Stimulated activated CD8-positive, alpha-beta memory T cell treated with anti-CD3 and anti-CD28 coated beads, Interleukin-7, amount 100 ng/mL, for 1 hour (primary cell): ENCODE measurements around the gene SACM1L.
A peak's percentile ranks its signal among the peaks of the same experiment; 100 is the strongest.

ENCODE experiments used
- DNase-seq, 2 donors: peaks; one replicate each; pipeline ENCODE4 v3.0.0-alpha.2; 2020; ENCODE audit warnings: low read depth in 2 of 2

Gene SACM1L, protein sequence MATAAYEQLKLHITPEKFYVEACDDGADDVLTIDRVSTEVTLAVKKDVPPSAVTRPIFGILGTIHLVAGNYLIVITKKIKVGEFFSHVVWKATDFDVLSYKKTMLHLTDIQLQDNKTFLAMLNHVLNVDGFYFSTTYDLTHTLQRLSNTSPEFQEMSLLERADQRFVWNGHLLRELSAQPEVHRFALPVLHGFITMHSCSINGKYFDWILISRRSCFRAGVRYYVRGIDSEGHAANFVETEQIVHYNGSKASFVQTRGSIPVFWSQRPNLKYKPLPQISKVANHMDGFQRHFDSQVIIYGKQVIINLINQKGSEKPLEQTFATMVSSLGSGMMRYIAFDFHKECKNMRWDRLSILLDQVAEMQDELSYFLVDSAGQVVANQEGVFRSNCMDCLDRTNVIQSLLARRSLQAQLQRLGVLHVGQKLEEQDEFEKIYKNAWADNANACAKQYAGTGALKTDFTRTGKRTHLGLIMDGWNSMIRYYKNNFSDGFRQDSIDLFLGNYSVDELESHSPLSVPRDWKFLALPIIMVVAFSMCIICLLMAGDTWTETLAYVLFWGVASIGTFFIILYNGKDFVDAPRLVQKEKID

GRCh38 chr3:45688882-45689786 is at the start of gene SACM1L:
Gene SACM1L (plus strand): TSS chr3:45689396. CDS start chr3:45689466, 70 bp downstream.
- peak; percentile 88 for DNase-seq

GRCh38 chr3:45640091-45640507 is 49.1 kb upstream of the SACM1L start:
- DNase-seq, result no peak

- no peak for DNase-seq
Observed at GRCh38 chr3:45640724-45641361, 48.4 kb upstream of the SACM1L start.

DNA sequence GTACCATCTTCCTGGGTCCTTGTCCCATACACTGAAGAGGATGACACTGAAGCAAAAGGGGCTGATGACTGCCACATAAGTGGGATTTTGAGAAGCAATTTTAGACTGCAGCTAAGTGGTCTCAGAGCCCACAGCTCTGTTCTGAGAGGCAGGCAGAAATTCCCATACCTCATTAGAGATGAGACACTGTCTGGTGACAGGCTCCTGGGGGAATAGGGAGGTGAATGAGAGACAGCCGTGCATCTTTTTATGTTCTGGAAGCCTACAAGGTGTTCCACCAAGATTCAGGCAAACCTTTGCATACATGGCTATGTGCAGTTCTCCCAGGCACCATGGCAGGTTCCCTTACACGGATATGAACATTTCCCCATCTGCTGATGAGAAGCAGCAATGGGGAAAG is 47.4 kb upstream of the SACM1L start:
- no peak for DNase-seq

DNA sequence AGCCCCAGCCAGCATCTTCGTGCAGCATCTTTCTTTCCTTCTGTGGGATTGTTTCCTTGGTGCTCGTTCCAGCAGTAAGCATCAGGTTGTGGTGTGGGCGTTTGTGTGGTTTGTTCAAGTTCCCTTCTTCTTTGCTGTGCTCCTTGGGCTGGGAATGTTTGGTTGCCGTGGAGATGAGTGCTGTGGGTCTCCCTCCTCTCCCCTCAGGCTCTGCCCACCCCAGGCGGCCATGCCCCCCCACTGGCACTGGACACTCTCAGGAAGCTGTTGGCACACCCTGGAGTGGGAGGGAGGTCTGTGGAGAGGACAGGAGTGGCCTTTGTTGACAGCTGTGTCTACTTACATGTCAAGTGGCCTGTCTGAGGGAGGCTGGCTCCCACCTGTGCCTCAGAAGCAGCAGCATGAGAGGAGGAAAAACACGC is 46.5 kb upstream of the SACM1L start:
- DNase-seq, result no peak

DNA sequence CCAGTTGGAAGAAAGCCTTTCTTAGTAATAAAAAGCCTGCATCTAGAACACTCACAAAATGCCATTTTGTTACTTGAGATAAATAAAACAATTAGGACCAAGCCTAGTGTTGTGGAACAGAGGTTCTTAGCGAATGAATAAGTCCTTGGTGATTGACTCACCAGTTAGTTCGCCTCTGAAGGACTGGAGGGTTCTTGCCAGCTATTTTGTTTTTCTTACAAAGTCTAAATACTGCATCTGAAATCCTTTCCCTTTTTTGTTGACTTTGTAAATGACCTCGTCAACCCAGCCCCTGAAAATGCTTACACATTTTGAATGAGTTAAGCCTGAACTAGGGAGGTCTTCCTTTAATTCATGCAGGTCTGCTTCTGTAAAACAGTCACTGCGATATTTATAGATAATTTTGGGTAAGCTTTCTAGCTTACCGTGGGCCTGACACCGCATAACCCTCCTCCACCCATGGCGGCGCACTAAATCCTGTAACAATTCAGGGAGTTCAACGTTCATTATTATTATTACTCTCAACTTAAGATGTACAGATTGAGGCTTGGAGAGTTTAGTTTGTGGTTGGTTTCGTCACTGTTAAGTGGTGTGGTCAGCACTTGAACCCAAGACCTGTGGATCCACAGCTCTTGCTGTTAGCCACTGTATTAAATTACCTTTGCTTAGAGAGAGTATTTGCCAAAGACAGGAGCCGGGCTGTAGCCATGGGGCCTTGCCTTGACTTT is 45.0 kb upstream of the SACM1L start:
- DNase-seq, result no peak

GRCh38 chr3:45644791-45645201 is 44.4 kb upstream of the SACM1L start:
- no peak for DNase-seq

DNA sequence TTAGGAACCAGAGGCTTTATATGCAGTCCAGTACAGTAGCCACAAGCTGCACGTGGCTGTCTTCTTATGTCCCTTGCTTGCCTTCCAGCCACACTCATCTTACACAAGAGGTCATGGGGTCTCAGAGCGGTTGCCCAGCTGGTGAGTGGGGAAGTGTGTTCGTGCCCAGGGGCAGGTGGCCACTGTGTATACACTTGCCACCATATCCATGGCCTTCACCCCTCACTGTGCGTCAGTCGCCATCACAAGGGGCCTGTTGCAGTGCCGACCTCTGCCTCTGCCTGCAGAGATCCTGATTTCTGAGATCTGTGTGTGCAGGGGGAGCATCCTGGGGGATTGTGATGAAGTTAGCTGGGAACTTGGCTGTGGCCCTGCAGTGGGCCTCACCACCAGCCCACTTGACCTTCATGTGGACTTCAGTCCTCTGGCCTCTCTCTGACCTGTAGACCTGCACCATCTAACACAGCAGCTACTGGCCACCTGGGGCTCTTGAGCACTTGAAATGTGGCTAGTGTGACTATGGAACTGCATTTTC is 43.1 kb upstream of the SACM1L start:
- no peak for DNase-seq

- no peak for DNase-seq
Observed at GRCh38 chr3:45647148-45647619, 42.0 kb upstream of the SACM1L start.

GRCh38 chr3:45653205-45653604 is 36.0 kb upstream of the SACM1L start:
- DNase-seq, result no peak

DNA sequence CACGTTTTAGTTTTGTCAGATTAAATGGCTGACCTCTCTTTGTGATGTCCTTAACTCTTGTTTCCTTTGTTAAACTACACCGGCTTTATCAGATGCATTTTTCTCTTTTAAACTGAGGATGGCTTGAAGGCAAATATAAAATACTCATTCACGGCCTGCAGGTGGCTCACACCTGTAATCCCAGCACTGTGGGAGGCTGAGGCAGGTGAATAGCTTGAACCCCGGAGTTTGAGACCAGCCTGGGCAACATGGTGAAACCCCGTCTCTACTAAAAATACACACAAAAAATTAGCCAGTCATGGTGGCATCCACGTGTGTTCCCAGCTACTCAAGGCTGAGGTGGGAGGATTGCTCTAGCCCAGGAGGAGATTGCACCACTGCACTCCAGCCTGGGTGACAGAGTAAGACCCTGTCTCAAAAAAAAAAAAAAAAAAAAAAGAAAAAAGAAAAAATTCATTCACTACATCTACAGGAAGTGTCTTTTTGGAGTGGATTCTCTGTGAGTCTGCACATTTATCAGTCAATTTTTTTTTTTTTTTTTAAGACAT is 34.7 kb upstream of the SACM1L start:
- DNase-seq, result no peak

- no peak for DNase-seq
Observed at GRCh38 chr3:45655906-45656305, 33.3 kb upstream of the SACM1L start.

- peak; percentile 61 to 76 for DNase-seq
Observed at GRCh38 chr3:45656575-45657363, 32.4 kb upstream of the SACM1L start.

GRCh38 chr3:45657853-45658252 is 31.3 kb upstream of the SACM1L start:
- no peak for DNase-seq

GRCh38 chr3:45659661-45660566 is 29.3 kb upstream of the SACM1L start:
- DNase-seq, result no peak

GRCh38 chr3:45660567-45660901 is 28.7 kb upstream of the SACM1L start:
- DNase-seq, result no peak

DNA sequence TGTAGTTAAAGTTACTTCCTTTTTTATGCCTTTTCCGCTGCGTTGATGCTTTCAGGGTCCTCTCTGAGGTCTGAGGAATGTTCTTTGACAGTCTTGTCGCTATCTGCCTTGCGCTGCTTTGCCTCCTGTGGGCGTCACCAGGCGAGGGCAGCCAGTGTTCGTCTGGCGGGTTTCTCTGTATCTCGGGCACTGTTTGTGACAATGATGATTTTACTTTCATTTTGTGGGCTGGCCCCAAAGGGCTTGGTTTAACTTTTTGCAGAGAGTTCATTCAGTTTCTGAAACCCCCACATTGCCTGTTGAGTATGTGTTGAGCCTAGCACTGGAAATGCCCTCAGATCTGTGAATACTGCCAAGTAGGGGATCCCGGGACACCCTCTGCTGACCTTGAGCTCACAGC is 24.6 kb upstream of the SACM1L start:
- DNase-seq, result peak; percentile 42 to 43

DNA sequence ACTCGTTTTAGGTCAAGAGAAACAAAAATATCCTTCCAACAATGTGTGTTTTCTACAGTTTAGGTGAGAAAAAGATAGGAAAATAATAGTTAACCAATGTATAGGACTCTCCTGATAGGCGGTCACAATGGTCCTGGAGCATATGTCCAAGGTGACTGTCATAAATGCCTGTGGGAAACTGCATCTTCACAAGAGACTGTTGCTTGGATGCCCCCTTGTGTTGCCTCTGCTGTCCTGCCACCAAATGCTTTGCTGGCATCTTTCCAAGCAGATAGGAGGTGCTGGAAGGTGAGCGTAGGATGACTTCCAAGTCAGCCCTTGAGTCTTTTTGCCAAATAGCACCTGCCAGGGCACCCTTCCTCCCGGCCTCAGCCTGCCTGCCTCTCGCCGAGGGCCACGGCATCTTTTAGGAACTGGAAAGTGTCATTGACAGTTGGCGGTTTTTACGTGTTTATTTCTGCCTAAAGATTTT is 24.1 kb upstream of the SACM1L start:
- peak in 1 of 2 donors; percentile 24 for DNase-seq
